GM19240 (cell line): ENCODE data around the gene KRTAP10-3.
"Not testable (repeated sequence)": the region's sequence is repeated elsewhere in the genome, so short reads cannot be mapped to it uniquely, and the experiment has no call there.

Experiments
- DNase-seq: peaks from one replicate; pipeline ENCODE4 v3.0.0; 2011; ENCODE audit warnings: low spot score; ENCODE audit not compliant: insufficient read length

Gene KRTAP10-3

GRCh38 chr21:44572959-44573583, 14.5 kb upstream of the KRTAP10-3 start:
- no peak for DNase-seq

- no peak for DNase-seq
Observed at GRCh38 chr21:44571844-44572782, 13.5 kb upstream of the KRTAP10-3 start.

GRCh38 chr21:44571296-44571695, 12.7 kb upstream of the KRTAP10-3 start:
- no peak for DNase-seq

- DNase-seq, result no peak
Observed at GRCh38 chr21:44569861-44570517, 11.4 kb upstream of the KRTAP10-3 start.

GRCh38 chr21:44568667-44569556, 10.3 kb upstream of the KRTAP10-3 start:
- no peak for DNase-seq

GRCh38 chr21:44568261-44568660, 9.7 kb upstream of the KRTAP10-3 start:
- DNase-seq, result no peak

GRCh38 chr21:44567481-44568171, 9.0 kb upstream of the KRTAP10-3 start:
- no peak for DNase-seq

- DNase-seq, result no peak
Observed at GRCh38 chr21:44566403-44566802, 7.8 kb upstream of the KRTAP10-3 start.

GRCh38 chr21:44564886-44565598, 6.4 kb upstream of the KRTAP10-3 start:
- DNase-seq, result no peak

GRCh38 chr21:44564099-44564498, 5.5 kb upstream of the KRTAP10-3 start:
- no peak for DNase-seq

GRCh38 chr21:44558329-44558675, 293 bp downstream of the KRTAP10-3 start:
- not testable (repeated sequence) for DNase-seq

GRCh38 chr21:44557491-44558328, 885 bp downstream of the KRTAP10-3 start:
- no peak for DNase-seq

- no peak for DNase-seq
Observed at GRCh38 chr21:44556879-44557278, 1.7 kb downstream of the KRTAP10-3 start.

GRCh38 chr21:44555200-44555875, 3.3 kb downstream of the KRTAP10-3 start:
- no peak for DNase-seq

- no peak for DNase-seq
Observed at GRCh38 chr21:44552681-44553080, 5.9 kb downstream of the KRTAP10-3 start.

GRCh38 chr21:44552136-44552535, 6.5 kb downstream of the KRTAP10-3 start:
- DNase-seq, result no peak

- DNase-seq, result no peak
Observed at GRCh38 chr21:44551340-44551961, 7.1 kb downstream of the KRTAP10-3 start, which contains the start of gene KRTAP10-2. TSS of gene KRTAP10-2 (minus strand) at chr21:44551505. CDS start at chr21:44551458, 47 bp downstream.

GRCh38 chr21:44550807-44551206, 7.8 kb downstream of the KRTAP10-3 start:
- no peak for DNase-seq
